Omental fat pad (tissue), 4 donors: ENCODE measurements around the gene LRRC49. TPM values are rescaled to one million over a fixed set of nuclear protein-coding genes. Genes with fewer than 3 reads are reported as not detected.
"Not testable (repeated sequence)": the region's sequence is repeated elsewhere in the genome, so short reads cannot be mapped to it uniquely, and the experiment has no call there.

ENCODE experiments used
- ATAC-seq: fragments of 150-250 bp; one replicate; pipeline ENCODE4 v1.9.1; 2016; ENCODE audit warnings: mild to moderate bottlenecking, moderate library complexity; ENCODE audit not compliant: low FRiP score
- DNase-seq: peaks from one replicate; pipeline ENCODE4 v3.0.0-alpha.2; 2019; ENCODE audit warnings: low spot score
- total RNA-seq, 4 donors: library from RNA; depleted of rRNA; stranded (reverse); fragments of >200 nt; gene quantifications; one replicate each; pipeline ENCODE4 v1.1.0, GENCODE V29; 2016
- TF ChIP-seq, protein P1 (sequence below), 3 donors: fragments of 450-650 bp; IDR thresholded peaks; one replicate each; pipeline ENCODE4 v1.5.1; 2016 to 2017; ENCODE audit warnings: antibody characterized with exemption in 3 of 3, mild to moderate bottlenecking in 3 of 3, moderate library complexity in 2 of 3

LRRC49 gene
- total RNA-seq, 4 donors from 2014 or later = 2.5 to 7.1 (median 5.0) TPM

DNA sequence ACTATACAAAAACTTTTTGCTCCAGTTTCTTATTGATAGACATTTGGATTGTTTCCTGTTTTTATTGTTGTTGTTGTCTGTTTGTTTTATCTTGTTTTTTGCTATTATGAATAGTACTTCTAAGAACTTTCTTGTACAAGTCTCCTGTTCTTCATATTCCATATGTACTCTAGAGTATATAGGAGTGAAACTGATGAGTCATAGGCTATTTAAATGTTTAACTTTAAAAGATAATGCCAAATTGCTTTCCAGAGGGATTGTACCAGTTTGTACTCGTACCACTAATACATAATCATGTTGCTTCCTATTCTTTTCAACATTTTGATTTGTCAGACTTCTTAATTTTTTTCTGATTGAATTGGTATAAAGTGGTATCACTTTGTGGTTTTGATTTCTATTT is 19.6 kb downstream of the LRRC49 start:
- ATAC-seq (no peak), DNase-seq (no peak)
- TF ChIP-seq, protein P1, sequence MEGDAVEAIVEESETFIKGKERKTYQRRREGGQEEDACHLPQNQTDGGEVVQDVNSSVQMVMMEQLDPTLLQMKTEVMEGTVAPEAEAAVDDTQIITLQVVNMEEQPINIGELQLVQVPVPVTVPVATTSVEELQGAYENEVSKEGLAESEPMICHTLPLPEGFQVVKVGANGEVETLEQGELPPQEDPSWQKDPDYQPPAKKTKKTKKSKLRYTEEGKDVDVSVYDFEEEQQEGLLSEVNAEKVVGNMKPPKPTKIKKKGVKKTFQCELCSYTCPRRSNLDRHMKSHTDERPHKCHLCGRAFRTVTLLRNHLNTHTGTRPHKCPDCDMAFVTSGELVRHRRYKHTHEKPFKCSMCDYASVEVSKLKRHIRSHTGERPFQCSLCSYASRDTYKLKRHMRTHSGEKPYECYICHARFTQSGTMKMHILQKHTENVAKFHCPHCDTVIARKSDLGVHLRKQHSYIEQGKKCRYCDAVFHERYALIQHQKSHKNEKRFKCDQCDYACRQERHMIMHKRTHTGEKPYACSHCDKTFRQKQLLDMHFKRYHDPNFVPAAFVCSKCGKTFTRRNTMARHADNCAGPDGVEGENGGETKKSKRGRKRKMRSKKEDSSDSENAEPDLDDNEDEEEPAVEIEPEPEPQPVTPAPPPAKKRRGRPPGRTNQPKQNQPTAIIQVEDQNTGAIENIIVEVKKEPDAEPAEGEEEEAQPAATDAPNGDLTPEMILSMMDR (IDR thresholded peaks at IDR 0.05) = no peak

DNA sequence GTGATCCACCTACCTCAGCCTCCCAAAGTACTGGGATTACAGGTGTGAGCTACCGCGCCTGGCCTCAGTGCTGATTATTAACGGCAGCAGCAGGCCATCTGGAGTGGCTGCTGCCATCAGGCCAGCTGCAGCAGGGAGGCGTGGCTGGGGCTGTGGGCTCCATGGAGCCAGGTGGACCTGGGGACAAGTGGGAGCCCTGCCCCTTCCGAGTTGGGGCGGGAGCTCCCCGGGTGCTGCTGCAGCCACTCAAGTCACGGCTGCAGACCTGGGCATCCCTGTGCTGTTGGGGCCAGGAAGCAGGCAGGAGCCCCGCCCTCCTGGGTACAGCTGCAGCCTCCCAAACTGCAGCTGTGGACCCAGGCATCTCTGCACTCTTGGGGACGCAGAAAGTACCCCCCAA is 23.9 kb downstream of the LRRC49 start:
- TF ChIP-seq, protein P1 (IDR thresholded peaks at IDR 0.05) = no peak
- DNase-seq (no peak), ATAC-seq (no peak)

DNA sequence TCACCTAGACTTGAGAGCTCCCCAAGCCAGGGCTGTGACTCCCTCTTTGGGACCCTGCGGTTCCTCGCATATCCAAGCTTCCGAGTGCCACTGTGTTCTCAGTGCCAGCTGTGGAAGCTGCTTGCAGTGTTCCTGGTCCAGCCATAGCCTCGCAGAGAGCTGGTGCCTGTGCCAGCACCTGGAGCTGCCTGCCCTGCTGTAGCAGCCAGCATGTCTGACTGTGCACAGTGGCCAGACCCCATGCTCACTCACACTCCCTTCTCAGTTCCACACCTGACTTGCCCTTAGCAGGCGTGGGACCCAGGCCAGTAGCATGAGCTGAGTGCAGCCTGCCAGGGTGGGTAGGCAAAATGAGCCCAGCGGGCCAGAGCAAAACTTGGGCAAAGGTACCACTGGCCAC is 25.3 kb downstream of the LRRC49 start:
- ATAC-seq = no peak
- TF ChIP-seq, protein P1 (IDR thresholded peaks at IDR 0.05) = no peak
- DNase-seq = no peak

DNA sequence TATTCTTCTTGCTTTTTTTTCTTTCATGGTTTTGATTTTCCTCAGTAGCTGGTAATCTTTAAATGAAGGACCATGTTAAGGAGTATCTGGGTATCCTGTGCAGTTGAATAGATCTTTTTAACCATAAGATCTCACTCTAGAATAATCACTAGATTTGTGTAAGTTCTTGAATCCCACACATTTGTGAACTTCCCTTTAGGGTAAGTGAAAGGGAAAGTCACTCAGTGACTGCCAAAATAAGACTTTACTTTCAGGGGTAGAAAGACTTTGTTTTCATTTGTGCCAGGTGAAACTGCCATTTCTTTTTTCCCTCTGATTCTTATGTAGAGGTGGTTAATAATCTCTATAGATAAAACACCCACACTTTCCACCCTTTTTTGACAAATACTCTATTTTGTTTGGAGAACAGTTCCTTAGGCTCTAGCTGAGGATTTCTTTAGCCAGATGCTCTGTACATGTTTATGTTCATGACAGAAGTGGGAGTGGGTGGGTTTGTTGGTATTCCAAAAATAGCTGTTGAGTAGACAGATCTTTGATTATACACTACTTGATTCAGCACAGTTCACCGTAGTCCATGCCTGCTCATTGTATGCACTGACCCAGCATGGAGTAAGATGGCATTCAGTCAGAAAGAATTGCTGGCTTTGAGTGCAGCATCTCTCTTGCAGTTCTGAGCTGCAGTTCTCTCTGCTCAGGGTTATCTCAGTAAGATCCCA is 28.5 kb downstream of the LRRC49 start:
- TF ChIP-seq, protein P1 (IDR thresholded peaks at IDR 0.05) = no peak
- ATAC-seq (no peak), DNase-seq (no peak)

DNA sequence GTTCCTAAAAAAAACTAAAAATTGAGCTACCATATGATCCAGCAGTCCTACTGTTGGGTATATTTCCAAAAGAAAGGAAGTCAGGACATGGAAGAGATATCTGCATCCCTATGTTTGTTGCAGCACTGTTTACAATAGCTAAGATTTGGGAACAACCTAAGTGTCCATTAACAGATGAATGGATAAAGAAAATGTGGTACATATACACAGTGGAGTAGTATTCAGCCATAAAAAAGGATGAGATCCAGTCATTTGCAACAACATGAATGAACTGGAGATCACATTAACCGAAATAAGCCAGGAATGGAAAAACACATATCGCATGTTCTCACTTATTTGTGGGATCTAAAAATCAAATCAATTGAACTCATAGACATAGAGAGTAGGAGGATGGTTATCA is 29.5 kb downstream of the LRRC49 start:
- TF ChIP-seq, protein P1 (IDR thresholded peaks at IDR 0.05) = no peak
- ATAC-seq (no peak), DNase-seq (no peak)

DNA sequence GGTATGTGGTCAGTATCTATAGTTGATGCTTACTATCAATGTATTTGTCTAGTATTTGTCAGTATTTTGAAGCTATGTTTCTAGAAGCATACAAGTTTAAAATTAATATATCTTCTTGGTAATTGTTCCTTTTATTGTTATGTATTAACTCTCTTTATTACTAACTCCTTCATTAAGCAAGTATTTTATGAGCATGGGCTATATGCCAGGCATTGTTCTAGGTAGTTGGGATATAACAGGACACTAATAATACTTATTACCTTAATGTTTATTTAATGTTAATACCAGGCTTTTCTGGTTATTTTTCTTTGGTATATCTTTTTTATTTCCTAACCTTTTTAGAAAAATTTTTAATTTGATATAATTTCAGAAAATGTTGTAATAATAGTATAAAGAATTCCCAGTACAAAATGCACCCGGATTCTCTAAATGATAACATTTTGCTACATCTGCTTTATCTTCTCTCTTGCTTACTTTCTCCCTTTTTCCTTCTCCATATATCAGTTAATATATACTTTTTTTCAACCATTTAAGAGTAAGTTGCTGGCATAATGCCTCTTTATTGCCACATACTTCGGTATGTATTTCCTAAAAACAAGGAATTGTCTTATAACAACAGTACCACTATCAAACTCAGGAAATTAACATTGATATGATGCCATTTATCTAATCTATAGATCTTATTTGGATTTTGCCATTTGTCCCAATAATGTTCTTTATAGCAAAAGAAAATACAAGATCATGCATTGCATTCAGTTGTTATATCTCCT is 30.9 kb downstream of the LRRC49 start:
- no peak for DNase-seq
- no peak for ATAC-seq
- TF ChIP-seq, protein P1 (IDR thresholded peaks at IDR 0.05) = no peak

DNA sequence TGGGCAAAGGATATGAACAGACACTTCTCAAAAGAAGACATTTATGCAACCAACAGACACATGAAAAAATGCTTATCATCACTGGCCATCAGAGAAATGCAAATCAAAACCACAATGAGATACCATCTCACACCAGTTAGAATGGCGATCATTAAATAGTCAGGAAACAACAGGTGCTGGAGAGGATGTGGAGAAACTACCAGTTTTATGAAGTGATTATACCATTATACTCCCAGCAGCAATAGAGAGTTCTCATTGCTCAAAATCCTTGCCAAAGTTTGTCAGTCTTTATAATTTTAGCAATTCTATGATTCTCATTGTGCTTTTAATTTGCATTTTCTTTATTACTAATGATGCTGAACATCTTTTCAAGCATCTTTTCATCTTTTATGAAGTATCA is 34.3 kb downstream of the LRRC49 start:
- DNase-seq, ATAC-seq: not testable (repeated sequence)
